K562 (cell line): ENCODE measurements around the gene C1orf167. TPM values are rescaled to one million over a fixed set of nuclear protein-coding genes. Genes with fewer than 3 reads are reported as not detected.

ENCODE experiments used
- BCL6 ChIP-seq: fragments of 250-450 bp; sonication (Bioruptor Pico); IDR thresholded peaks from 2 replicates; pipeline ENCODE4 v1.4.0; 2020
- RNF2 ChIP-seq: sonication (generic); IDR thresholded peaks from 2 replicates; pipeline ENCODE4 v1.6.1; 2016
- ZNF184 ChIP-seq: sonication (generic); formaldehyde crosslinking; IDR thresholded peaks from 2 replicates; pipeline ENCODE4 v1.5.0; 2020; ENCODE audit warnings: missing genetic modification reagents
- ZNF668 ChIP-seq: fragments of 250-450 bp; sonication (Bioruptor Pico); IDR thresholded peaks from 2 replicates; pipeline ENCODE4 v1.8.0; 2022; ENCODE audit warnings: mild to moderate bottlenecking, inconsistent platforms
- ZNF695 ChIP-seq: fragments of 450-650 bp; formaldehyde crosslinking; IDR thresholded peaks from 2 replicates; pipeline ENCODE4 v1.4.0; 2020; ENCODE audit warnings: mild to moderate bottlenecking, moderate library complexity
- polyA plus RNA-seq, 8 experiments: library from polyadenylated mRNA; depleted of rRNA in 4 of 8; stranded (reverse) in 5 of 8; unstranded in 3 of 8; fragments of >200 nt; fragmentation: Nextera tagmentation in 2 of 8; fragmentation: Illumina TruSeq in 1 of 8; extraction: Ambion mirVana in 2 of 8; extraction: Trizol in 1 of 8; gene quantifications; 2 replicates each; pipeline versions ENCODE4 v1.2.1 to v1.2.3, GENCODE V29; 2011 to 2014; ENCODE audit warnings: inconsistent platforms in 1 of 8, missing spikeins in 1 of 8
- total RNA-seq, 7 experiments: library from RNA; depleted of rRNA in 6 of 7; stranded (reverse); fragments of >200 nt in 6 of 7; fragmentation: Illumina TruSeq in 2 of 7; extraction: Trizol in 2 of 7; gene quantifications; 2 replicates each; pipeline versions ENCODE4 v1.2.1 to v1.2.3, GENCODE V29; 2011 to 2021; ENCODE audit warnings: low replicate concordance in 1 of 7
- TF ChIP-seq, protein P1 (sequence below), 2 experiments: fragments of 450-650 bp in 1 of 2; sonication (generic) in 1 of 2; formaldehyde crosslinking in 1 of 2; IDR thresholded peaks; 2 replicates each; pipeline versions ENCODE4 v1.7.1 to v1.9.0; 2016 to 2022; ENCODE audit warnings: inconsistent platforms in 1 of 2, mild to moderate bottlenecking in 1 of 2, missing genetic modification reagents in 1 of 2
- TF ChIP-seq, protein P2 (sequence below), 2 experiments: fragments of 450-650 bp; formaldehyde crosslinking in 1 of 2; IDR thresholded peaks; 2 replicates each; pipeline versions ENCODE4 v1.4.0 to v1.6.1; 2014 to 2020; ENCODE audit warnings: mild to moderate bottlenecking in 2 of 2, borderline replicate concordance in 1 of 2, low read depth in 1 of 2
- TF ChIP-seq, protein P3 (sequence below): sonication (generic); formaldehyde crosslinking; IDR thresholded peaks from 2 replicates; pipeline ENCODE4 v1.8.0; 2022; ENCODE audit warnings: missing genetic modification reagents, mild to moderate bottlenecking, borderline replicate concordance

Gene C1orf167
- total and polyA plus RNA-seq, 9 of the 15 experiments (the other 6 are each of a cell fraction or from before 2014, with no cell fraction given): 0.22 to 0.86 (median 0.31) TPM; not detected in 2

DNA sequence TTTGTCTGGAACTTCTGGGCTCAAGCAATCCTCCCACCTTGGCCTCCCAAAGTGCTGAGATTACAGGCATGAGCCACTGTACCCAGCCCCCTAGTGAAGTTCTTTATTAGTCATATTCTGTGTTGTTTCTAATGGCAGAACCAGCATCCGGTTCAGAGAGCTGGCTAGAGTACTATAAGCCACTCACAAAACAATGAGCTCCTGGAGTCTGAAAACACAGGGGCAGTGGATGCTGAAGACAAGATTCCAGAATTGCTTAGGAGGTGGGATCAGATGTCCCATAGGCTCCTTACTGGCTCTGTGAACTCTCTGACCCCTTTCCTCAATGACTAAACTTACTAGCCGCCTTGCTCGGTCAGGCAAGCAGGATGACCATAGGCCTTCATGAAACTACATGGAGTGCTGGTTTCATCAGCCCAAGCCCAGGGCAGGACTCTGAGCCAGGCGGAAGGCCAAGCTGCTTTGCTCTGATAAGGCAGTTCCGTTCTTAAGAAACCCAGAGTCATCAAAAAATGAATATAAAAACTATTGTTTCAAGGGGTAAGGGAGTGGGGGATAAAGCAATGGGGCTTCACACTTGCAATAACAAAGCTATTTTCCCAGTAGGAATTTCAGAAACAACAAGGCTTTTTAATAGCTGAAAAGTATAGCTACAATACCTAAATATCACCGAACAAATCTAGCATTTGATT is 35.7 kb downstream of the C1orf167 start (continued):
- TF ChIP-seq, protein P1, sequence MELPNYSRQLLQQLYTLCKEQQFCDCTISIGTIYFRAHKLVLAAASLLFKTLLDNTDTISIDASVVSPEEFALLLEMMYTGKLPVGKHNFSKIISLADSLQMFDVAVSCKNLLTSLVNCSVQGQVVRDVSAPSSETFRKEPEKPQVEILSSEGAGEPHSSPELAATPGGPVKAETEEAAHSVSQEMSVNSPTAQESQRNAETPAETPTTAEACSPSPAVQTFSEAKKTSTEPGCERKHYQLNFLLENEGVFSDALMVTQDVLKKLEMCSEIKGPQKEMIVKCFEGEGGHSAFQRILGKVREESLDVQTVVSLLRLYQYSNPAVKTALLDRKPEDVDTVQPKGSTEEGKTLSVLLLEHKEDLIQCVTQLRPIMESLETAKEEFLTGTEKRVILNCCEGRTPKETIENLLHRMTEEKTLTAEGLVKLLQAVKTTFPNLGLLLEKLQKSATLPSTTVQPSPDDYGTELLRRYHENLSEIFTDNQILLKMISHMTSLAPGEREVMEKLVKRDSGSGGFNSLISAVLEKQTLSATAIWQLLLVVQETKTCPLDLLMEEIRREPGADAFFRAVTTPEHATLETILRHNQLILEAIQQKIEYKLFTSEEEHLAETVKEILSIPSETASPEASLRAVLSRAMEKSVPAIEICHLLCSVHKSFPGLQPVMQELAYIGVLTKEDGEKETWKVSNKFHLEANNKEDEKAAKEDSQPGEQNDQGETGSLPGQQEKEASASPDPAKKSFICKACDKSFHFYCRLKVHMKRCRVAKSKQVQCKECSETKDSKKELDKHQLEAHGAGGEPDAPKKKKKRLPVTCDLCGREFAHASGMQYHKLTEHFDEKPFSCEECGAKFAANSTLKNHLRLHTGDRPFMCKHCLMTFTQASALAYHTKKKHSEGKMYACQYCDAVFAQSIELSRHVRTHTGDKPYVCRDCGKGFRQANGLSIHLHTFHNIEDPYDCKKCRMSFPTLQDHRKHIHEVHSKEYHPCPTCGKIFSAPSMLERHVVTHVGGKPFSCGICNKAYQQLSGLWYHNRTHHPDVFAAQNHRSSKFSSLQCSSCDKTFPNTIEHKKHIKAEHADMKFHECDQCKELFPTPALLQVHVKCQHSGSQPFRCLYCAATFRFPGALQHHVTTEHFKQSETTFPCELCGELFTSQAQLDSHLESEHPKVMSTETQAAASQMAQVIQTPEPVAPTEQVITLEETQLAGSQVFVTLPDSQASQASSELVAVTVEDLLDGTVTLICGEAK (IDR thresholded peaks at IDR 0.05): 0 out of 2 replicates have a peak, but pooled peaks have one; percentile 15
- TF ChIP-seq, protein P1 (CRISPR knock-in tag; IDR thresholded peaks at IDR 0.05): no peak
- TF ChIP-seq, protein P2, sequence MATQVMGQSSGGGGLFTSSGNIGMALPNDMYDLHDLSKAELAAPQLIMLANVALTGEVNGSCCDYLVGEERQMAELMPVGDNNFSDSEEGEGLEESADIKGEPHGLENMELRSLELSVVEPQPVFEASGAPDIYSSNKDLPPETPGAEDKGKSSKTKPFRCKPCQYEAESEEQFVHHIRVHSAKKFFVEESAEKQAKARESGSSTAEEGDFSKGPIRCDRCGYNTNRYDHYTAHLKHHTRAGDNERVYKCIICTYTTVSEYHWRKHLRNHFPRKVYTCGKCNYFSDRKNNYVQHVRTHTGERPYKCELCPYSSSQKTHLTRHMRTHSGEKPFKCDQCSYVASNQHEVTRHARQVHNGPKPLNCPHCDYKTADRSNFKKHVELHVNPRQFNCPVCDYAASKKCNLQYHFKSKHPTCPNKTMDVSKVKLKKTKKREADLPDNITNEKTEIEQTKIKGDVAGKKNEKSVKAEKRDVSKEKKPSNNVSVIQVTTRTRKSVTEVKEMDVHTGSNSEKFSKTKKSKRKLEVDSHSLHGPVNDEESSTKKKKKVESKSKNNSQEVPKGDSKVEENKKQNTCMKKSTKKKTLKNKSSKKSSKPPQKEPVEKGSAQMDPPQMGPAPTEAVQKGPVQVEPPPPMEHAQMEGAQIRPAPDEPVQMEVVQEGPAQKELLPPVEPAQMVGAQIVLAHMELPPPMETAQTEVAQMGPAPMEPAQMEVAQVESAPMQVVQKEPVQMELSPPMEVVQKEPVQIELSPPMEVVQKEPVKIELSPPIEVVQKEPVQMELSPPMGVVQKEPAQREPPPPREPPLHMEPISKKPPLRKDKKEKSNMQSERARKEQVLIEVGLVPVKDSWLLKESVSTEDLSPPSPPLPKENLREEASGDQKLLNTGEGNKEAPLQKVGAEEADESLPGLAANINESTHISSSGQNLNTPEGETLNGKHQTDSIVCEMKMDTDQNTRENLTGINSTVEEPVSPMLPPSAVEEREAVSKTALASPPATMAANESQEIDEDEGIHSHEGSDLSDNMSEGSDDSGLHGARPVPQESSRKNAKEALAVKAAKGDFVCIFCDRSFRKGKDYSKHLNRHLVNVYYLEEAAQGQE (IDR thresholded peaks at IDR 0.05; ENCODE audit: borderline replicate concordance): peak; percentile 61
- TF ChIP-seq, protein P2 (CRISPR knock-in tag; IDR thresholded peaks at IDR 0.05; ENCODE audit: low read depth): no peak
- TF ChIP-seq ZNF695 (CRISPR knock-in tag) (0 out of 2 replicates have a peak, but pooled peaks have one; percentile 37), BCL6 (CRISPR knock-in tag) (no peak; the same call in 1 of the 2 replicates), ZNF668 (peak; percentile 88), ZNF184 (CRISPR knock-in tag) (no peak), RNF2 (peak; percentile 95)
- TF ChIP-seq, protein P3, sequence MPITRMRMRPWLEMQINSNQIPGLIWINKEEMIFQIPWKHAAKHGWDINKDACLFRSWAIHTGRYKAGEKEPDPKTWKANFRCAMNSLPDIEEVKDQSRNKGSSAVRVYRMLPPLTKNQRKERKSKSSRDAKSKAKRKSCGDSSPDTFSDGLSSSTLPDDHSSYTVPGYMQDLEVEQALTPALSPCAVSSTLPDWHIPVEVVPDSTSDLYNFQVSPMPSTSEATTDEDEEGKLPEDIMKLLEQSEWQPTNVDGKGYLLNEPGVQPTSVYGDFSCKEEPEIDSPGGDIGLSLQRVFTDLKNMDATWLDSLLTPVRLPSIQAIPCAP (CRISPR knock-in tag): no peak
